Activated CD8-positive, alpha-beta T cell treated with anti-CD3 and anti-CD28 coated beads for 36 hours (primary cell): ENCODE measurements around the gene NCBP3. TPM values are rescaled to one million over a fixed set of nuclear protein-coding genes. Genes with fewer than 3 reads are reported as not detected.
A peak's percentile ranks its signal among the peaks of the same experiment; 100 is the strongest.

Source experiments
- ATAC-seq: fragments of 200-7000 bp; cut with Tn5 transposase; one replicate; pipeline ENCODE4 v1.10.0; 2021; ENCODE audit warnings: mild to moderate bottlenecking, moderate library complexity
- CTCF ChIA-PET: fragments of 350-600 bp; sonication (Branson Sonifier 250); formaldehyde crosslinking; loops from one replicate; lab custom pipeline; 2021; ENCODE audit warnings: antibody characterized with exemption; lab: Charles Lee
- POLR2A ChIA-PET: fragments of 350-600 bp; sonication (Branson Sonifier 250); formaldehyde crosslinking; loops from one replicate; lab custom pipeline; 2021; ENCODE audit warnings: antibody characterized with exemption; lab: Charles Lee
- DNase-seq: peaks from one replicate; pipeline ENCODE4 v3.0.0-alpha.2; 2020
- H3K27ac Mint-ChIP-seq: one replicate; pipeline ENCODE4 v1.8.0; 2021; ENCODE audit warnings: mild to moderate bottlenecking, mixed read lengths
- H3K27me3 Mint-ChIP-seq: one replicate; pipeline ENCODE4 v1.8.0; 2021; ENCODE audit warnings: mixed read lengths
- H3K36me3 Mint-ChIP-seq: one replicate; pipeline ENCODE4 v1.8.0; 2021; ENCODE audit warnings: low read depth, mixed read lengths
- H3K4me1 Mint-ChIP-seq: one replicate; pipeline ENCODE4 v1.8.0; 2021; ENCODE audit warnings: low read depth, mixed read lengths
- H3K4me3 Mint-ChIP-seq: one replicate; pipeline ENCODE4 v1.8.0; 2021; ENCODE audit warnings: mild to moderate bottlenecking, moderate library complexity, mixed read lengths
- H3K9me3 Mint-ChIP-seq: one replicate; pipeline ENCODE4 v1.8.0; 2021; ENCODE audit warnings: mixed read lengths
- CTCF ChIP-seq: fragments of 200-600 bp; IDR thresholded peaks from one replicate; pipeline ENCODE4 v1.8.0; 2022; ENCODE audit warnings: antibody characterized with exemption, mild to moderate bottlenecking
- intact Hi-C: fragments of 100-400 bp; cut with micrococcal nuclease; formaldehyde crosslinking; loops from one replicate; pipeline ENCODE4 v1.10.0; 2022
- total RNA-seq, 2 experiments: library from RNA; stranded (reverse); gene quantifications; one replicate each; pipeline ENCODE4 v1.2.3, GENCODE V29; 2021

NCBP3 gene
- total RNA-seq, 2 experiments from 2014 or later, result 34.7 to 41.1 TPM

- no peaks in the 10 kb centered on the region for H3K27me3 Mint-ChIP-seq
- H3K36me3 Mint-ChIP-seq, result peaks cover 13% of the 10 kb centered on the region
- no peaks in the 10 kb centered on the region for H3K4me1 Mint-ChIP-seq
- no peak for TF ChIP-seq CTCF
- ChIA-PET POLR2A (no interaction called here), CTCF (no interaction called here)
- H3K27ac Mint-ChIP-seq, result no peak overlapping the region
- no peak for ATAC-seq
- DNase-seq, result no peak
- H3K4me3 Mint-ChIP-seq, result no peak overlapping the region
- H3K9me3 Mint-ChIP-seq, result no peaks in the 10 kb centered on the region
- intact Hi-C loops, result no loop called here
Measured at GRCh38 chr17:3877220-3877619, 31.2 kb upstream of the NCBP3 start.

- Mint-ChIP-seq H3K27ac (no peak overlapping the region), H3K36me3 (peaks cover 16% of the 10 kb centered on the region), H3K4me3 (no peak overlapping the region), H3K9me3 (no peaks in the 10 kb centered on the region), H3K27me3 (no peaks in the 10 kb centered on the region), H3K4me1 (peaks cover 5% of the 10 kb centered on the region)
- no peak for DNase-seq
- POLR2A ChIA-PET, result no interaction called here
- intact Hi-C loops, result no loop called here
- CTCF ChIA-PET, result no interaction called here
- ATAC-seq, result no peak
- no peak for TF ChIP-seq CTCF
Measured at GRCh38 chr17:3875317-3875716, 29.3 kb upstream of the NCBP3 start.

DNA sequence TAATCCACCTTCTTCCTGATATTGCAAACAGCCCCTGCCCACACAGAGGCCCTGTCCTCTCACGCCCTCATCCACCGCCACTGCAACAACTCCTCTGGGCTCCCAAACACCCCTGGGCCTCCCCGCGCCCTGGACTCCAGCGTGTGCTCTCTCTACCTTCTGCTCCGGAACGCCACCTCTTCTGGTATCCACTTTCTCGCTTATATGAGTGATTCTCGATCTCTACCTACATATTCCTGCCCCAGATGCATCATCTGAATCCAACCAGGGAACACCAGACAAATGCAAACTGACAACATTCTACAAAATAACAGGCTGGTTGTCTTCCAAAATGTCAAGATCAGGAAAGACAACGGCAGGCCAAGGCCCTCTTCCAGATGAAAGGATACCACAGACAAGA is 27.8 kb upstream of the NCBP3 start:
- intact Hi-C loops, result no loop called here
- peaks cover 16% of the 10 kb centered on the region for H3K36me3 Mint-ChIP-seq
- no peaks in the 10 kb centered on the region for H3K9me3 Mint-ChIP-seq
- CTCF ChIA-PET, result interaction anchor here (0.8 kb wide), 1 partner anchor 27 kb away, joined by 3 read pairs; no protein-coding TSS in a partner anchor
- DNase-seq (no peak), ATAC-seq (no peak)
- peaks cover 5% of the 10 kb centered on the region for H3K4me1 Mint-ChIP-seq
- POLR2A ChIA-PET, result interaction anchor here (0.6 kb wide), 1 partner anchor 727 kb away, joined by 3 read pairs; no protein-coding TSS in a partner anchor
- H3K27ac Mint-ChIP-seq, result no peak overlapping the region
- no peak for TF ChIP-seq CTCF
- H3K27me3 Mint-ChIP-seq, result no peaks in the 10 kb centered on the region
- no peak overlapping the region for H3K4me3 Mint-ChIP-seq

GRCh38 chr17:3870871-3871306 is 24.8 kb upstream of the NCBP3 start:
- no peak for TF ChIP-seq CTCF
- Mint-ChIP-seq H3K4me1 (peaks cover 5% of the 10 kb centered on the region), H3K4me3 (no peak overlapping the region), H3K36me3 (peaks cover 12% of the 10 kb centered on the region), H3K27ac (peak overlapping the region; percentile 52), H3K9me3 (no peaks in the 10 kb centered on the region), H3K27me3 (no peaks in the 10 kb centered on the region)
- no peak for ATAC-seq
- POLR2A ChIA-PET, result interaction anchor here (0.7 kb wide), 1 partner anchor 135 kb away, joined by 3 read pairs; no protein-coding TSS in a partner anchor
- intact Hi-C loops, result no loop called here
- CTCF ChIA-PET, result no interaction called here
- DNase-seq, result no peak

- no peak overlapping the region for H3K27ac Mint-ChIP-seq
- CTCF ChIA-PET, result interaction anchor here (1.4 kb wide), 1 partner anchor 206 kb away, joined by 3 read pairs; no protein-coding TSS in a partner anchor
- DNase-seq (no peak), ATAC-seq (no peak)
- no peak for TF ChIP-seq CTCF
- no peaks in the 10 kb centered on the region for H3K27me3 Mint-ChIP-seq
- no peak overlapping the region for H3K4me3 Mint-ChIP-seq
- POLR2A ChIA-PET, result no interaction called here
- H3K9me3 Mint-ChIP-seq, result no peaks in the 10 kb centered on the region
- peaks cover 3% of the 10 kb centered on the region for H3K36me3 Mint-ChIP-seq
- H3K4me1 Mint-ChIP-seq, result peaks cover 5% of the 10 kb centered on the region
- intact Hi-C loops, result no loop called here
Measured at GRCh38 chr17:3867606-3868005, 21.6 kb upstream of the NCBP3 start.
